K562 (cell line): Measurements from ENCODE around the gene RASD1. TPM values are rescaled to one million over a fixed set of nuclear protein-coding genes. Genes with fewer than 3 reads are reported as not detected.
A peak's percentile ranks its signal among the peaks of the same experiment; 100 is the strongest.

Experiments used
- BRD9 ChIP-seq: fragments of 450-650 bp; IDR thresholded peaks from 2 replicates; pipeline ENCODE4 v1.6.1; 2018; ENCODE audit warnings: low read depth; ENCODE audit not compliant: partially characterized antibody
- CCAR2 ChIP-seq: fragments of 200-400 bp; formaldehyde crosslinking; IDR thresholded peaks from 2 replicates; pipeline ENCODE4 v1.6.1; 2017; ENCODE audit warnings: mild to moderate bottlenecking, low read depth, low read length
- CREM ChIP-seq: IDR thresholded peaks from 2 replicates; pipeline ENCODE4 v1.6.1; 2014; ENCODE audit warnings: antibody characterized with exemption, low read depth
- CXXC5 ChIP-seq: fragments of 250-450 bp; sonication (Bioruptor Pico); IDR thresholded peaks from 2 replicates; pipeline ENCODE4 v1.8.0; 2022; ENCODE audit warnings: inconsistent platforms, mild to moderate bottlenecking, moderate library complexity
- DIDO1 ChIP-seq: fragments of 450-650 bp; IDR thresholded peaks from 2 replicates; pipeline ENCODE4 v1.6.1; 2016; ENCODE audit warnings: low read depth, missing biosample characterization, missing genetic modification characterization
- FOXO4 ChIP-seq: fragments of 450-650 bp; formaldehyde crosslinking; IDR thresholded peaks from 2 replicates; pipeline ENCODE4 v1.4.0; 2020; ENCODE audit warnings: mild to moderate bottlenecking, moderate library complexity
- GATA2 ChIP-seq: sonication (generic); formaldehyde crosslinking; IDR thresholded peaks from 2 replicates; pipeline ENCODE4 v1.4.0; 2020; ENCODE audit warnings: mild to moderate bottlenecking, missing genetic modification reagents
- GTF2A2 ChIP-seq: IDR thresholded peaks from 2 replicates; pipeline ENCODE4 v1.6.1; 2016; ENCODE audit warnings: mild to moderate bottlenecking, missing genetic modification characterization, missing compliant biosample characterization
- LEF1 ChIP-seq: fragments of 450-650 bp; IDR thresholded peaks from 2 replicates; pipeline ENCODE4 v1.6.1; 2016; ENCODE audit warnings: mild to moderate bottlenecking
- NBN ChIP-seq: fragments of 450-650 bp; IDR thresholded peaks from 2 replicates; pipeline ENCODE4 v1.6.1; 2016; ENCODE audit warnings: low read depth, mild to moderate bottlenecking
- NEUROD1 ChIP-seq: fragments of 150-350 bp; IDR thresholded peaks from 2 replicates; pipeline ENCODE4 v1.6.1; 2014; ENCODE audit warnings: borderline replicate concordance, low read length, low read depth; ENCODE audit not compliant: partially characterized antibody
- NUFIP1 ChIP-seq: fragments of 450-650 bp; IDR thresholded peaks from 2 replicates; pipeline ENCODE4 v1.6.1; 2018; ENCODE audit not compliant: partially characterized antibody
- POLR2AphosphoS2 ChIP-seq: IDR thresholded peaks from 2 replicates; pipeline ENCODE4 v1.6.1; 2012; ENCODE audit warnings: low read length, improper control_type of control experiment
- RB1 ChIP-seq: fragments of 450-650 bp; IDR thresholded peaks from 2 replicates; pipeline ENCODE4 v1.6.1; 2017; ENCODE audit warnings: low read depth, mild to moderate bottlenecking
- SAP30 ChIP-seq: fragments of 200-600 bp; sonication (generic); IDR thresholded peaks from 2 replicates; pipeline ENCODE4 v1.6.1; 2012; ENCODE audit warnings: borderline replicate concordance, low read depth, mild to moderate bottlenecking, moderate library complexity, low read length, control low read depth, inconsistent platforms; ENCODE audit not compliant: insufficient read depth, poor library complexity, severe bottlenecking
- SRSF1 ChIP-seq: fragments of 200-400 bp; formaldehyde crosslinking; IDR thresholded peaks from 2 replicates; pipeline ENCODE4 v1.6.1; 2017; ENCODE audit warnings: mild to moderate bottlenecking, low read depth, low read length, moderate library complexity
- TAF1 ChIP-seq: IDR thresholded peaks from 2 replicates; pipeline ENCODE4 v1.6.1; 2011; ENCODE audit warnings: mild to moderate bottlenecking, low read length, moderate library complexity; ENCODE audit not compliant: insufficient read depth, control insufficient read depth, severe bottlenecking; ENCODE audit errors: extremely low read depth
- TFAM ChIP-seq: fragments of 250-450 bp; sonication (Bioruptor Pico); conservative IDR thresholded peaks from 2 replicates; pipeline ENCODE4 v1.5.0; 2021; ENCODE audit warnings: mild to moderate bottlenecking, moderate library complexity
- THAP12 ChIP-seq: fragments of 250-450 bp; sonication (Bioruptor Pico); IDR thresholded peaks from 2 replicates; pipeline ENCODE4 v1.9.0; 2021; ENCODE audit warnings: mild to moderate bottlenecking, inconsistent platforms
- ZEB2 ChIP-seq: fragments of 450-650 bp; IDR thresholded peaks from 2 replicates; pipeline ENCODE4 v1.6.1; 2016
- ZNF609 ChIP-seq: sonication (generic); formaldehyde crosslinking; IDR thresholded peaks from 2 replicates; pipeline ENCODE4 v1.8.1; 2023; ENCODE audit warnings: missing genetic modification reagents, mild to moderate bottlenecking, borderline replicate concordance
- ZNF780A ChIP-seq: fragments of 250-450 bp; sonication (Bioruptor Pico); IDR thresholded peaks from 2 replicates; pipeline ENCODE4 v1.5.0; 2021; ENCODE audit warnings: mild to moderate bottlenecking
- polyA plus RNA-seq, 8 experiments: library from polyadenylated mRNA; depleted of rRNA in 4 of 8; stranded (reverse) in 5 of 8; unstranded in 3 of 8; fragments of >200 nt; fragmentation: Nextera tagmentation in 2 of 8; fragmentation: Illumina TruSeq in 1 of 8; extraction: Ambion mirVana in 2 of 8; extraction: Trizol in 1 of 8; gene quantifications; 2 replicates each; pipeline versions ENCODE4 v1.2.1 to v1.2.3, GENCODE V29; 2011 to 2014; ENCODE audit warnings: inconsistent platforms in 1 of 8, missing spikeins in 1 of 8
- total RNA-seq, 7 experiments: library from RNA; depleted of rRNA in 6 of 7; stranded (reverse); fragments of >200 nt in 6 of 7; fragmentation: Illumina TruSeq in 2 of 7; extraction: Trizol in 2 of 7; gene quantifications; 2 replicates each; pipeline versions ENCODE4 v1.2.1 to v1.2.3, GENCODE V29; 2011 to 2021; ENCODE audit warnings: low replicate concordance in 1 of 7

RASD1 gene
- total and polyA plus RNA-seq, 9 of the 15 experiments (the other 6 are each of a cell fraction or from before 2014, with no cell fraction given): 0.11 TPM; not detected in 8

GRCh38 chr17:17476865-17477467 is 19.2 kb downstream of the RASD1 start, which contains the start of gene MED9 (continued):
- TF ChIP-seq THAP12 (no peak), POLR2AphosphoS2 (no peak), RB1 (peak; percentile 91), CREM (peak; percentile 100), ZNF609 (CRISPR knock-in tag) (no peak), NUFIP1 (no peak), TFAM (CRISPR knock-in tag) (no peak), FOXO4 (CRISPR knock-in tag) (no peak), ZNF780A (CRISPR knock-in tag) (no peak), BRD9 (no peak), SAP30 (peak; percentile 66), NBN (no peak), DIDO1 (tag) (0 out of 2 replicates have a peak, but pooled peaks have one; percentile 41), NEUROD1 (no peak), GATA2 (no peak), CCAR2 (no peak), ZEB2 (no peak), GTF2A2 (tag) (no peak), LEF1 (no peak), TAF1 (peak; percentile 71), CXXC5 (peak; percentile 44; the same call in 1 of the 2 replicates), SRSF1 (no peak)
